Neutrophil (primary cell): ENCODE measurements around the gene TTC21B.

Experiments used
- H3K27ac ChIP-seq: fragments of 200-600 bp; sonication (generic); 2 replicates; pipeline ENCODE4 v1.5.1; 2016; ENCODE audit warnings: mild to moderate bottlenecking, moderate library complexity
- H3K27me3 ChIP-seq: fragments of 200-600 bp; sonication (generic); 2 replicates; pipeline ENCODE4 v1.6.0; 2016; ENCODE audit warnings: mild to moderate bottlenecking
- H3K36me3 ChIP-seq: fragments of 200-600 bp; sonication (generic); 2 replicates; pipeline ENCODE4 v1.5.1; 2017
- H3K4me1 ChIP-seq, 2 experiments: fragments of 200-600 bp in 1 of 2; sonication (generic) in 1 of 2; 1 replicate in 1 of 2; 2 replicates in 1 of 2; pipeline versions ENCODE4 v1.5.1 to v1.6.1; 2013 to 2016; ENCODE audit warnings: low read depth in 1 of 2, low read length in 1 of 2, mild to moderate bottlenecking in 1 of 2, moderate library complexity in 1 of 2; ENCODE audit not compliant: control insufficient read depth in 1 of 2, insufficient read depth in 1 of 2
- H3K4me3 ChIP-seq, 2 experiments: fragments of 200-600 bp in 1 of 2; sonication (generic) in 1 of 2; 1 replicate in 1 of 2; 2 replicates in 1 of 2; pipeline ENCODE4 v1.5.1; 2013 to 2016; ENCODE audit warnings: low read depth in 1 of 2, low read length in 1 of 2, mild to moderate bottlenecking in 1 of 2, moderate library complexity in 1 of 2
- H3K9me3 ChIP-seq: fragments of 200-600 bp; sonication (generic); 2 replicates; pipeline ENCODE4 v1.5.1; 2016
- TF ChIP-seq, protein P1 (sequence below): fragments of 200-600 bp; sonication (generic); IDR thresholded peaks from 2 replicates; pipeline ENCODE4 v1.5.1; 2016; ENCODE audit warnings: antibody characterized with exemption

The TTC21B gene

DNA sequence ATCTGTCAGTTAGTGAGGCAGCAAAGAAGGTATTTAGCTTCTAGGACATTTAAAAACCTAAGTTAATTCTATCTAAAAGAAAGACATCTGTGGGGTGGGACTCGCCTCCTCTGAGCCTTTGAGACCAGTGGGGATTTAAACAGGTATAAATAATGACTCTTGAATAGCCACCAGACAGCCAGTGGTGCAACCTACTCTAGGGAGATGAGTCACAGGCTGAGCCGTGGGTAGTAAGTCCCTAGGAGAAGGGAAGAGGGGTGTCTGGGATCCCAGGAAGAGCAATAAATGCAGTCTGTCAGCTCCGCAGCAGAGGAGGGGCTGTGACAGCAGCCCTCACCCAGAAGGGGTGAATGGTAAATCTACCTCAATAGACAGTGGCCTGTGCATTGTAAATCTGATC lies 116.5 kb downstream of the TTC21B start:
- no peak overlapping the region for H3K4me3 ChIP-seq
- no peaks in the 10 kb centered on the region for H3K4me1 ChIP-seq
- TF ChIP-seq, protein P1, sequence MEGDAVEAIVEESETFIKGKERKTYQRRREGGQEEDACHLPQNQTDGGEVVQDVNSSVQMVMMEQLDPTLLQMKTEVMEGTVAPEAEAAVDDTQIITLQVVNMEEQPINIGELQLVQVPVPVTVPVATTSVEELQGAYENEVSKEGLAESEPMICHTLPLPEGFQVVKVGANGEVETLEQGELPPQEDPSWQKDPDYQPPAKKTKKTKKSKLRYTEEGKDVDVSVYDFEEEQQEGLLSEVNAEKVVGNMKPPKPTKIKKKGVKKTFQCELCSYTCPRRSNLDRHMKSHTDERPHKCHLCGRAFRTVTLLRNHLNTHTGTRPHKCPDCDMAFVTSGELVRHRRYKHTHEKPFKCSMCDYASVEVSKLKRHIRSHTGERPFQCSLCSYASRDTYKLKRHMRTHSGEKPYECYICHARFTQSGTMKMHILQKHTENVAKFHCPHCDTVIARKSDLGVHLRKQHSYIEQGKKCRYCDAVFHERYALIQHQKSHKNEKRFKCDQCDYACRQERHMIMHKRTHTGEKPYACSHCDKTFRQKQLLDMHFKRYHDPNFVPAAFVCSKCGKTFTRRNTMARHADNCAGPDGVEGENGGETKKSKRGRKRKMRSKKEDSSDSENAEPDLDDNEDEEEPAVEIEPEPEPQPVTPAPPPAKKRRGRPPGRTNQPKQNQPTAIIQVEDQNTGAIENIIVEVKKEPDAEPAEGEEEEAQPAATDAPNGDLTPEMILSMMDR = no peak
- H3K27ac ChIP-seq = no peak overlapping the region
- H3K36me3 ChIP-seq = no peaks in the 10 kb centered on the region
- no peaks in the 10 kb centered on the region for H3K27me3 ChIP-seq
- no peaks in the 10 kb centered on the region for H3K9me3 ChIP-seq

GRCh38 chr2:165835363-165835762 lies 118.2 kb downstream of the TTC21B start:
- Histone ChIP-seq H3K27ac (no peak overlapping the region), H3K4me3 (no peak overlapping the region), H3K9me3 (no peaks in the 10 kb centered on the region), H3K27me3 (no peaks in the 10 kb centered on the region), H3K36me3 (no peaks in the 10 kb centered on the region), H3K4me1 (no peaks in the 10 kb centered on the region)
- TF ChIP-seq, protein P1 = no peak

DNA sequence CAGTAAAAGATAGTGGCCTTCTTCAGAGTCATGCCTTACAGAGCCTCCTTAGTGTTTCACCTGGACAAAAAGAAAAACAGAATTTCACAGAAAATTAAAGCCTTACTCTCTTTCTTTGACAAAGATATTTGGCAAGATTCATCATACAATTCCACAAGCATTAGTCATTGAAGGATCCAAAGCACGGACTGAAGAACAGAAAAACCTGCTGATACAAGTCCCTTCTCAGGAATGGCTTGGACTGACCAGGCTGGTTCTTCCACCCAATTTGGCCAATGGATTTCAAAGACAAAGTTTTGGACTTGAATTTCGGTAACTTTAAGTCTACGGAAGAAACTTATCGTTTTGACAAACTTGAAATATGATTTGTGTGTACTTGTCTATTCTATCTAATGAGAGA lies 120.4 kb downstream of the TTC21B start:
- H3K9me3 ChIP-seq = no peaks in the 10 kb centered on the region
- TF ChIP-seq, protein P1 = no peak
- H3K27me3 ChIP-seq = no peaks in the 10 kb centered on the region
- H3K27ac ChIP-seq = no peak overlapping the region
- no peaks in the 10 kb centered on the region for H3K4me1 ChIP-seq
- H3K36me3 ChIP-seq = no peaks in the 10 kb centered on the region
- no peak overlapping the region for H3K4me3 ChIP-seq

DNA sequence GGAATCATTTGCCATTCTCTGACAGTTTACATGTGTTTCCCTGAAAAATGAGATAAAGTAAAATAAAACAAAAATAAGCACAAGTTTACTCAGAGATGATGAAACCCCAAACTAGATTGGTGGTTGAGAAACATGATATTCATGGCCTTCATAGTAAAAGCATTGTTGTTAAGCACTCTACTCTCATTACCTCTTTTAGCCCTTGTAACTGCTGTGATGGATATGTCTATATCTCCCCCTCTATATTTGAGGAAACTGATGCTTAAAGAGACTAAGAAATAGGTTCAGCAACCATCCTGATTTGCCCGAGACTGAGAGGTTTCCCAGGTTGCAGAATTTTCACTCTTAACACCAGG lies 125.7 kb downstream of the TTC21B start:
- Histone ChIP-seq H3K27me3 (no peaks in the 10 kb centered on the region), H3K27ac (no peak overlapping the region), H3K36me3 (no peaks in the 10 kb centered on the region), H3K9me3 (no peaks in the 10 kb centered on the region), H3K4me1 (no peaks in the 10 kb centered on the region), H3K4me3 (no peak overlapping the region)
- TF ChIP-seq, protein P1 = no peak

- no peaks in the 10 kb centered on the region for H3K36me3 ChIP-seq
- H3K4me3 ChIP-seq = no peak overlapping the region
- H3K9me3 ChIP-seq = no peaks in the 10 kb centered on the region
- TF ChIP-seq, protein P1 = no peak
- no peaks in the 10 kb centered on the region for H3K4me1 ChIP-seq
- no peaks in the 10 kb centered on the region for H3K27me3 ChIP-seq
- H3K27ac ChIP-seq = no peak overlapping the region
These were observed 126.3 kb downstream of the TTC21B start for GRCh38 chr2:165827016-165827920.
